ENCODE results near the gene SAG.

GRCh38 chr2:233387225-233387624 lies 79.6 kb downstream of the SAG start:
- TF ChIP-seq CTCF (IDR thresholded peaks at IDR 0.05) (no peak), POLR2AphosphoS5 (IDR thresholded peaks at IDR 0.05) (peak in 1 of 3 donors; percentile 27)

Measured in transverse colon (tissue), 4 donors.